ENCODE measurements around the gene SSR2.

Gene SSR2

GRCh38 chr1:155971910-155972809 is 48.6 kb downstream of the SSR2 start:
- DNase-seq, result no peak

GRCh38 chr1:155970531-155971167 is 50.1 kb downstream of the SSR2 start:
- DNase-seq, result no peak

- DNase-seq, result no peak
Measured at GRCh38 chr1:155969377-155969791, 51.4 kb downstream of the SSR2 start.

- no peak for DNase-seq
Measured at GRCh38 chr1:155968670-155969069, 52.1 kb downstream of the SSR2 start.

GRCh38 chr1:155968051-155968400 is 52.7 kb downstream of the SSR2 start:
- no peak for DNase-seq

DNA sequence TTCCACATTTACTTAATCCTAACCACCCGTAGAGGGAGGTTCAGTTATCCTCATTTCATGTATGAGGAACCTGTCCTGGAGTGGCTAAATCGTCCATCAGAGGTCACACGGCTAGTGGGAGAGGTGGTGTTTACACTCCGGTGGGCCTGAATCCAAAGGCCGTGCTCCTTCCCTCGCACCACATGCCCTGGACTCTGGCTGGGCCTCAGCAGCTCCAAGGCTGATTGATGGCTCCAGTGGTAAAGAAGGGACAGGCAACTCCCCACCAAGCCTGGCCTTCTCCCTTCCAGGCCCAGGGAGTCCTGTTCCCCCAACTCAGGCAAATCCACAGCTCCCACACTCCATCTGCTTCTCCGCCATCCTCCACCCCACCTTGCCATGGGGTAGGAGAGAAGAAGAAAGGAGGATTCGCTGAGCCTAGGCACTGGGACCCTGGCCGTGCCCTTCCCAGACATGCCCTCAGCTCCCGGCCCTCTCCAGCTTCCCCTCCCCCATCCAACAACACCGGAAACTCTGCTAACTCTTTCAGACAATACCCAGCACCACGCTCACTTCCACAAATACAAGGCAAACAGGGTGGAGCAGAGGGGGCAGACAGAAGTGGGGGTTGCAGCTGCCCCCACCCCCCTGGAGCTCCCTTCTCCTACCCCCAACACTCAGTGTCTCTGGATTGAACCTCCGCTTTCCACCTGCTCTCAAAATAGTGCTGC is 53.3 kb downstream of the SSR2 start:
- no peak for DNase-seq

GRCh38 chr1:155966750-155967149 is 54.0 kb downstream of the SSR2 start:
- no peak for DNase-seq

GRCh38 chr1:155966135-155966534 is 54.6 kb downstream of the SSR2 start:
- no peak for DNase-seq

DNA sequence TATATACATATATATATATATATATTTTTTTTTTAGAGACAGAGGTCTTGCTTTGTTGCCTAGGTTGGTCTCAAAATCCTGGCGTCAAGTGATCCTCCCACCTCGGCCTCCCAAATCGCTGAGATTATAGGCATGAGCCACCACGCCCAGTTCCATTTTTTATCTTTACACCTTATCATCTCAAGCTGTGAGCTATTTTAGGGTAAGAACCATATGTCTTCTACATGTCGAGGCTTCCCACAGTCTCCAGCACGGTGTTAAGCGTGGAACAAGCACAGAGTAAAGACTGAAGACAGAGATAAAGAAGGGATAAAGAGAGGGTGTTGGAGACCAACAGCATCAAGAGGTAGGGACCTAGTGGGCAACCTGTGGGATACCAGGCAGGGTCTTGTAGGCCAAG is 56.6 kb downstream of the SSR2 start:
- no peak for DNase-seq

- no peak for DNase-seq
Measured at GRCh38 chr1:155962599-155963211, 58.0 kb downstream of the SSR2 start.

DNA sequence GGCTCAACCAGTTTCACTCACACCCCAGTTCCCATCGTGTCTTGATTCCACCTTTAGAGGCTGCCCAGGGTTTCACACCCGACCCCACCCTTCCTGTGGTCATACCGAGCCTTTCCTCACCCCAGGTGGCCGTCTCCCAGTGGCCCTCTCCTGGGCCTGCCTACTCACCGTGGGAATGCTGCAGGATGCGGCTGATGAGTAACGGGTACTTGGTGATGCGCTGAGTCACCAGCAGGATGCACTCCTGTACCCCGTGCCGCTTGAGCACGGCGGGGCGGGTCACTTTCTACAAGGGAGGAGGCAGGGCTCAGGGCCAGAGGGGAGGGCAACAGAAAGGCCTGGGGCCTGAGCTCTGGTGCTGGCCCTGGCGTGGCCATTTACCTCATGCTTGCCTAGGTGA is 58.8 kb downstream of the SSR2 start:
- no peak for DNase-seq

DNA sequence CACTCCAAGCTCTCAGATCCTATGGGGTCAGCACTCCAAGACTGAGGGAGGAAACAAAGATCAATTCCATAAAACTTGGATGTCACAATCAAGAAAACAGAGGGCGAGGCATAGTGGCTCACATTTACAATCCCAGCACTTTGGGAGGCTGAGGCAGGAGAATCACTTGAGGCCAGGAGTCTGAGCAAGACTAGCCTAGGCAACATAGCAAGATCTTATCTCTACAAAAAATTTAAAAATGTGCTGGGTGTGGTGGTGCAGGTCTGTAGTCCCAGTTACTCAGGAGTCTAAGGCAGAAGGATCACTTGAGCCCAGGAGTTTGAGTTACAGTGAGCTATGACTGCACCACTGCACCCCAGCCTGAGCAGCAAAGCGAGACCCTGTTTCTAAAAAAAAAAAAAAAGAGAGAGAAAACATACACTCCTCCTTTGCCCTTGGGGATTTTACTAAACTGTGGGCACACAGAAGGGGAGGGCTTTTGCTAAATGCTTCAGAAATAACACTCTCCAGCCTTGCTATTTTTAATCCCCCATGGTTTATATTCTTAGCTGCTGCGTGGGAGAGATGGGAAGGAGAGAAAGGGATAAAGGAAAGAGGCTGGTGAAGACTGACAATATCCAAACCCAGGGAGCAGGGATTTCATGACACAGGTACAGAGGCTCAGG is 60.5 kb downstream of the SSR2 start:
- no peak for DNase-seq
